Activated naive CD4-positive, alpha-beta T cell treated with anti-CD3 and anti-CD28 coated beads, Interleukin-2, amount 50 U/mL, for 24 hours (primary cell): ENCODE results near the gene EIF2A.
"Not testable (repeated sequence)": the region's sequence is repeated elsewhere in the genome, so short reads cannot be mapped to it uniquely, and the experiment has no call there.

Source experiments
- H3K27ac Mint-ChIP-seq: one replicate; pipeline ENCODE4 v1.8.0; 2021; ENCODE audit warnings: mild to moderate bottlenecking, mixed read lengths
- H3K27me3 Mint-ChIP-seq: one replicate; pipeline ENCODE4 v1.8.0; 2021; ENCODE audit warnings: mixed read lengths
- H3K36me3 Mint-ChIP-seq: one replicate; pipeline ENCODE4 v1.8.0; 2021; ENCODE audit warnings: mixed read lengths
- H3K4me1 Mint-ChIP-seq: one replicate; pipeline ENCODE4 v1.8.0; 2021; ENCODE audit warnings: mixed read lengths
- H3K4me3 Mint-ChIP-seq: one replicate; pipeline ENCODE4 v1.8.0; 2021; ENCODE audit warnings: mild to moderate bottlenecking, mixed read lengths
- H3K9me3 Mint-ChIP-seq: one replicate; pipeline ENCODE4 v1.8.0; 2021; ENCODE audit warnings: mixed read lengths

Gene EIF2A

DNA sequence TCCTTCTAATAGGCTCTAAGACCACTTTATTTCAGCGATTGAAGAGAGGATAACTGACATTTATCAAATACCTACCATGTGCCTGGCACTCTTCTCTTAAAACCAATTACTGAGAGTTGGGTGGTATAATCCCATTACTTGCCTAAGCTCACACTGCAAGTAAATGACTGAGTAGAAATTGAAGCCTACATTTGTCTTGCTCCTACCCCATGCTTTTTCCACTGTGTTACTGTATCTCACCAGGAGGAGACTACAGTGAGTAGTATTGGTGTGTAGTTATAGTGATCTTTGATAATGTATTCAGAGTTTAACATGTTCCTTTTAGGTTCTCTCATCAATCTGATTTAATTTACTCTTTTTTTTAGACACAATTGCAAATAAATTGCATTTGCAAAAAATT is 20.7 kb downstream of the EIF2A start:
- Mint-ChIP-seq H3K9me3 (no peaks in the 10 kb centered on the region), H3K27ac (no peak overlapping the region), H3K4me3 (no peak overlapping the region), H3K27me3 (no peaks in the 10 kb centered on the region), H3K36me3 (peaks cover 19% of the 10 kb centered on the region), H3K4me1 (peaks cover 4% of the 10 kb centered on the region)

- H3K9me3 Mint-ChIP-seq: no peaks in the 10 kb centered on the region
- H3K36me3 Mint-ChIP-seq: peaks cover 15% of the 10 kb centered on the region
These were observed 31.3 kb downstream of the EIF2A start for GRCh38 chr3:150577855-150578254.

DNA sequence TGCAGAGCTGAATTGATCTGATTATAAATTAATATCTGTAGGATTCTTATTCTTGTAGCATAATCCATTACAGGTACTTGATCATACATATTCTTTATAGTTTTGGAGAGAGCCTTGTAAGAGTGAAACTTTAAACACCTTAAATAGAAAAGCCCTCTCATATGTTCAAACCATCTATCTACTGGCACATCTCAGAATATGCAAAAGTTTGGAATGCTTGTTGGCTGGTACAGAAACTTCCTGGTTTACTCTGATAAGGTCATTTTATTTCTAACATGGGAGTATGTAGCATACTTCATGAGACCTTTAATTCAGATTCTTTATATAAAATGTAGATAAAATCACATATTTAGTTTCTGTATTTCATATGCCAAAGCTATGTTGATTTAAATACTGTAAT is 34.6 kb downstream of the EIF2A start:
- H3K9me3 Mint-ChIP-seq: no peaks in the 10 kb centered on the region
- peaks cover 5% of the 10 kb centered on the region for H3K4me1 Mint-ChIP-seq
- H3K27ac Mint-ChIP-seq: no peak overlapping the region
- H3K4me3 Mint-ChIP-seq: no peak overlapping the region
- peaks cover 18% of the 10 kb centered on the region for H3K36me3 Mint-ChIP-seq
- no peaks in the 10 kb centered on the region for H3K27me3 Mint-ChIP-seq

More at GRCh38 chr3:150577855-150578254, 31.3 kb downstream of the EIF2A start:
- H3K4me1 Mint-ChIP-seq: peaks cover 23% of the 10 kb centered on the region
- H3K27me3 Mint-ChIP-seq: no peaks in the 10 kb centered on the region
- H3K4me3 Mint-ChIP-seq: no peak overlapping the region
- H3K27ac Mint-ChIP-seq: no peak overlapping the region

DNA sequence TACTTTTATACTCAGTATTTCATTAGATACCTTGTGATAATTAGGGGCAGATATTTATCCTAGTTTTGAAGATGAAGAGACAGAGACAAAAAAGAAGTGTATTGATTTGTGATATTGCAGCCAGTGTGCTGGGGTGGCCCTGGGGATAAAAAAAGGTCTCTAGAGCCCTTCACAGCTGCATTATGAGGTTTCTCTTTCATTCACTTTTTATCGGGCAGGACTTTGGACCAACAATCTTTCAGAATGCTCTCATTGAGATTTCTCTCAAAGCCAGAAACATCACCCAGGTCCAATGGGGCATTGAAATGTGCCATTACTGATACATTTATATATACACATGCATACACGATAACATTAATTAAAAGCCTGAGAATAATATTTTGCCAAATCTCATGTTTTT is 36.0 kb downstream of the EIF2A start:
- H3K4me3 Mint-ChIP-seq: no peak overlapping the region
- peak overlapping the region; percentile 66 for H3K27ac Mint-ChIP-seq
- no peaks in the 10 kb centered on the region for H3K9me3 Mint-ChIP-seq
- no peaks in the 10 kb centered on the region for H3K27me3 Mint-ChIP-seq
- H3K36me3 Mint-ChIP-seq: peaks cover 8% of the 10 kb centered on the region
- peaks cover 5% of the 10 kb centered on the region for H3K4me1 Mint-ChIP-seq

GRCh38 chr3:150583028-150583427 is 36.4 kb downstream of the EIF2A start:
- H3K4me1 Mint-ChIP-seq: peaks cover 5% of the 10 kb centered on the region
- no peak overlapping the region for H3K4me3 Mint-ChIP-seq
- no peaks in the 10 kb centered on the region for H3K9me3 Mint-ChIP-seq
- H3K36me3 Mint-ChIP-seq: peaks cover 5% of the 10 kb centered on the region
- no peaks in the 10 kb centered on the region for H3K27me3 Mint-ChIP-seq
- peak overlapping the region; percentile 23 for H3K27ac Mint-ChIP-seq

GRCh38 chr3:150588027-150588830 is 41.6 kb downstream of the EIF2A start:
- H3K27me3 Mint-ChIP-seq: no peaks in the 10 kb centered on the region
- no peaks in the 10 kb centered on the region for H3K9me3 Mint-ChIP-seq
- H3K36me3 Mint-ChIP-seq: peaks cover 3% of the 10 kb centered on the region
- H3K27ac Mint-ChIP-seq: no peak overlapping the region
- no peak overlapping the region for H3K4me3 Mint-ChIP-seq
- peaks cover 10% of the 10 kb centered on the region for H3K4me1 Mint-ChIP-seq

- Mint-ChIP-seq H3K9me3 (no peaks in the 10 kb centered on the region), H3K27me3 (no peaks in the 10 kb centered on the region), H3K4me3 (no peak overlapping the region), H3K36me3 (peaks cover 3% of the 10 kb centered on the region), H3K27ac (no peak overlapping the region), H3K4me1 (peaks cover 10% of the 10 kb centered on the region)
These were observed 43.2 kb downstream of the EIF2A start for GRCh38 chr3:150589759-150590158.

DNA sequence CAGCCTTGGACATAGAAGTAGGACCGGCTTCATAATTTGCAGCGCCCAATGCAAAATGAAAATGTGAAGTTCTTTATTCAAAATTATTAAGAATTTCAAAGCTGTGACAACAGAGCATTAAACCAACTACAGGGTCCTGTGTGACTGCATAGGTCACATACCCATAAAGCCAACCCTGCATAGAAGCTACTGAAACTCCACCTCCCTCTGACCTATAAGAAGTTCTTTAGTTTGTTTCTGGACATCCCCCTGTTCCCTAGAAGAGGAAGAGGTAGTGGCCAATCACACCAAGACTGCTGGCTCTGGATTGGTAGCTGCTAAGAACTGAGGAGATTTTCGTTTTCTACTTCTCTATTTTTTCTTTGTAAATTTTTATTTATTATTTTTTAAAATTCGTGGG is 47.6 kb downstream of the EIF2A start:
- H3K4me3 Mint-ChIP-seq: no peak overlapping the region
- no peaks in the 10 kb centered on the region for H3K36me3 Mint-ChIP-seq
- no peaks in the 10 kb centered on the region for H3K27me3 Mint-ChIP-seq
- H3K4me1 Mint-ChIP-seq: peaks cover 6% of the 10 kb centered on the region
- H3K27ac Mint-ChIP-seq: no peak overlapping the region
- no peaks in the 10 kb centered on the region for H3K9me3 Mint-ChIP-seq

- Mint-ChIP-seq H3K36me3 (peaks cover 2% of the 10 kb centered on the region), H3K27ac (no peak overlapping the region), H3K9me3 (no peaks in the 10 kb centered on the region), H3K27me3 (no peaks in the 10 kb centered on the region), H3K4me3 (no peak overlapping the region), H3K4me1 (peaks cover 18% of the 10 kb centered on the region)
These were observed 51.1 kb downstream of the EIF2A start for GRCh38 chr3:150597646-150598045.

DNA sequence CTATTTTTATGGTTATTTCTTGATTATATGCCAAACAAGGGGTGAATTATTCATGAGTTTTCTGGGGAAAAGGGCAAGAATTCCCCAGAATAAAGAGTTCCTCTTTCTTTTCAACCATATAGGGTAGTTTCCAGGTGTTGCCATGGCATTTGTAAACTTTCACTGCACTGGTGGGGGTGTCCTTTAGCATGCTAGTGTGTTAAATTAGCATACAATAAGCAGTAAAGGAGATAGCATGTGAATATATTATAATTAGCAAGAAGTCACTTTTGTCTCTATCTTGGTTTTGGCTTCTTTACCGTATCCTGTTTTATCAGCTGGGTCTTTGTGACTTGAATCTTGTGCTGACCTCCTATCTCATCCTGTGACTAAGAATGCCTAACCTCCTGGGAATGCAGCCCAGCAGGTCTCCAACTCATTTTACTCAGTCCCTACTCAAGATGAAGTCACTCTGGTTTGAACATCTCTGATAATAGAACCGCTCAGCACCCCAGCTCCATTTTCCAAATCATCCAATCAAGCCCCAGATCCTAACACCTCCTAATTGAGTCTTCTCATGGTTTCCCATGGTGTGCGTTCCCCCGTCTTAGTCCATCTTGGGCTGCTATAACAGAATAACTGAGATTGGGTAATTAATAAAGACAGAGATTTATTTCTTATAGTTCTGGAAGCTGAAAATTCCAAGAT is 53.2 kb downstream of the EIF2A start:
- Mint-ChIP-seq H3K27me3 (no peaks in the 10 kb centered on the region), H3K9me3 (no peaks in the 10 kb centered on the region), H3K4me3 (no peak overlapping the region), H3K27ac (no peak overlapping the region), H3K36me3 (peaks cover 10% of the 10 kb centered on the region), H3K4me1 (peaks cover 28% of the 10 kb centered on the region)

GRCh38 chr3:150600647-150601530 is 54.3 kb downstream of the EIF2A start:
- H3K9me3 Mint-ChIP-seq, H3K27me3 Mint-ChIP-seq: not testable (repeated sequence)
- H3K36me3 Mint-ChIP-seq: peaks cover 14% of the 10 kb centered on the region
- H3K4me1 Mint-ChIP-seq: peaks cover 39% of the 10 kb centered on the region
- H3K27ac Mint-ChIP-seq: peak overlapping the region; percentile 5
- H3K4me3 Mint-ChIP-seq: peak overlapping the region; percentile 51

DNA sequence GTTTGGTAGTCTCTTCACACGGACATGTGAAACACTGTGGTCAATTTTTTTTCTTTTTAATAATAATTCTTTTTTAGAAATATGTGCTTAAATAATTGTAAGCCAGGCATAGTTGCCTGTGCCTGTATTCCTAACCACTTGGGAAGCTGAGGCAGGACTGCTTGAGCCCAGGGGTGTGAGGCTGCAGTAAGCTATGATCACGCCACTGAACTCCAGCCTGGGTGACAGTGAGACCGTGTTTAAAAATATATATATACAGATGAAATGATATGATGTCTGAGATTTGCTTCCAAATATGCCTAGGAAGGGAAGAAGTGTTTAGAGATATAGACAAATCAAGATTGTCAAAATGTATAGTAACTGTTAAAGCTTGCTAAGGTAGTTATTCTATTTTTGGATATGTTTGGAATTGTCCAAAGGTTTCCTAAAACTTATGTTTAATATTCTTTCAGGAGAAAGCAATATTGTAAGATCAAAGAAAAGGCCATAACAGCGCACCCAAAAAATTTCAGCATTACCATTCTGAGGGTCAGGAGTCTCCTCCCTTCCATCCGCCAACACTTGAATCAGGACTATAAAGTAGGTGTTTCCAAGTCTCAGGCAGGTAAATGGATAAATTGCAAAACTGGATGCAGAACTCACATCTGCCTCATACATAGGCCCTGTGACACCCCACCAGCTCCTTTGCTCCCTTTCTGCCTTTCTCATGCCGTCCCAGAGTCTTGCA is 56.0 kb downstream of the EIF2A start:
- Mint-ChIP-seq H3K36me3 (peaks cover 21% of the 10 kb centered on the region), H3K27me3 (no peaks in the 10 kb centered on the region)

GRCh38 chr3:150603153-150603979 is 56.8 kb downstream of the EIF2A start, which contains the start of gene SELENOT:
TSS of gene SELENOT (plus strand) at chr3:150603321. CDS start at chr3:150603363, 42 bp downstream.
- Mint-ChIP-seq H3K9me3 (no peaks in the 10 kb centered on the region), H3K27ac (peak within 1 kb of the TSS; percentile 99), H3K27me3 (no peaks in the 10 kb centered on the region), H3K4me1 (peaks cover 63% of the 10 kb centered on the region), H3K36me3 (peaks cover 24% of the 10 kb centered on the region), H3K4me3 (peak within 1 kb of the TSS; percentile 99)

More for the DNA sequence above, 56.0 kb downstream of the EIF2A start:
- H3K9me3 Mint-ChIP-seq: no peaks in the 10 kb centered on the region
- peak overlapping the region; percentile 99 for H3K27ac Mint-ChIP-seq
- H3K4me1 Mint-ChIP-seq: peaks cover 56% of the 10 kb centered on the region
- H3K4me3 Mint-ChIP-seq: peak overlapping the region; percentile 99

GRCh38 chr3:150603980-150604319 is 57.4 kb downstream of the EIF2A start:
- Mint-ChIP-seq H3K36me3 (peaks cover 24% of the 10 kb centered on the region), H3K4me3 (peak overlapping the region; percentile 99), H3K9me3 (no peaks in the 10 kb centered on the region), H3K4me1 (peaks cover 69% of the 10 kb centered on the region), H3K27me3 (no peaks in the 10 kb centered on the region), H3K27ac (peak overlapping the region; percentile 99)
